ENCODE data around the gene RAMP2.

RAMP2 gene

DNA sequence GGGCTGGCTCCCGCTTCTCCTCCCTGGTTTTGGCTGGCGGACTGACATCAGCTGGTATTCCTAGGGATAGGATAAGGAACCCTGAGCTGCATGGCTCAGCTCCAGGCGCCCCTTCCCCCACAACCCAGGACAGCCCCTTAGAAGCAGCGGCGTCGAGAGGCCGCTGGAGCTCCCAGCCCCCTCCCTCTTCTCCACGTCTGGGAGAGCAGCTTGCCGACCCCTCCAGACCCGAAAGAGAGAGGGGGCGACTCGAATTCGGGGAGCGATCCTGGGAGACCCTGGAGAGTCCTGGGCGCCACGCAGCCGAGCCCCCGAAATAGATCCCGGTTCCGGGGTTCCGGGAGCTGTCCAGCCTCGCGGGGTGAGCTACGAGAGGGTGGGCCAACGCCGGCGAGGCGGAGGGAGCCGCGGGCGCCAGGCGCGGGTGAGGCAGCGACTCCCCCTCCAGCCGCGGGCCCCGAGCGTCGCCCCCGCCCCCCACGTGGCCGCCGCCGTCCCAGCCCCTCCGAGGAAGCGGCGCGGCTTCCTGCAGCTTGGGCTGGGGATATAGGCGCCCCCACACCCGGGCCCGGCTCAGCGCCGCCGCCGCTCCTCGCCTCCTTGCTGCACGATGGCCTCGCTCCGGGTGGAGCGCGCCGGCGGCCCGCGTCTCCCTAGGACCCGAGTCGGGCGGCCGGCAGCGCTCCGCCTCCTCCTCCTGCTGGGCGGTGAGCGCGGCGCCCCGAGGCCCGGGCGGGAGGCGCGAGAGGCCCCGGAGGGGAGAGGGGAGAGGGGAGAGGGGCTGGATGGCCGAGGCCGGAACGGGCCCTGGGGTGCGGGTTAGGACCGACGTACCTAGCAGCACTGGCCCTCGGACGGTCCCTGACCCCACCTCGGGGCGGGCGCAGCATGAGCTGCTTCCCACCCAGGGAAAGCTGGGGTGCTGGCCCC lies at the start of gene RAMP2:
RAMP2 (plus strand) TSS at position 576 of the 930 bp plus-strand sequence; CDS start at position 611, 35 bp downstream.
- DNase-seq (ENCODE audit: low spot score), result no peak
- Histone ChIP-seq H3K9me3 (ENCODE audit: severe bottlenecking) (no peaks in the 10 kb centered on the region), H3K36me3 (ENCODE audit: low read depth) (no peaks in the 10 kb centered on the region), H3K27ac (ENCODE audit: poor library complexity, severe bottlenecking) (no peak within 1 kb of the TSS), H3K27me3 (ENCODE audit: insufficient read depth, poor library complexity, severe bottlenecking) (peaks cover 8% of the 10 kb centered on the region), H3K4me1 (ENCODE audit: insufficient read depth, poor library complexity, severe bottlenecking) (no peaks in the 10 kb centered on the region), H3K4me3 (ENCODE audit: severe bottlenecking) (peak within 1 kb of the TSS; percentile 27)
- peak; percentile 53 for ATAC-seq (ENCODE audit: low read depth)
- TF ChIP-seq, protein P1, sequence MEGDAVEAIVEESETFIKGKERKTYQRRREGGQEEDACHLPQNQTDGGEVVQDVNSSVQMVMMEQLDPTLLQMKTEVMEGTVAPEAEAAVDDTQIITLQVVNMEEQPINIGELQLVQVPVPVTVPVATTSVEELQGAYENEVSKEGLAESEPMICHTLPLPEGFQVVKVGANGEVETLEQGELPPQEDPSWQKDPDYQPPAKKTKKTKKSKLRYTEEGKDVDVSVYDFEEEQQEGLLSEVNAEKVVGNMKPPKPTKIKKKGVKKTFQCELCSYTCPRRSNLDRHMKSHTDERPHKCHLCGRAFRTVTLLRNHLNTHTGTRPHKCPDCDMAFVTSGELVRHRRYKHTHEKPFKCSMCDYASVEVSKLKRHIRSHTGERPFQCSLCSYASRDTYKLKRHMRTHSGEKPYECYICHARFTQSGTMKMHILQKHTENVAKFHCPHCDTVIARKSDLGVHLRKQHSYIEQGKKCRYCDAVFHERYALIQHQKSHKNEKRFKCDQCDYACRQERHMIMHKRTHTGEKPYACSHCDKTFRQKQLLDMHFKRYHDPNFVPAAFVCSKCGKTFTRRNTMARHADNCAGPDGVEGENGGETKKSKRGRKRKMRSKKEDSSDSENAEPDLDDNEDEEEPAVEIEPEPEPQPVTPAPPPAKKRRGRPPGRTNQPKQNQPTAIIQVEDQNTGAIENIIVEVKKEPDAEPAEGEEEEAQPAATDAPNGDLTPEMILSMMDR (IDR thresholded peaks at IDR 0.05; ENCODE audit: poor library complexity, severe bottlenecking), result no peak

GRCh38 chr17:42720996-42721583 lies 39.9 kb upstream of the RAMP2 start:
- Histone ChIP-seq H3K27ac (ENCODE audit: poor library complexity, severe bottlenecking) (no peak overlapping the region), H3K9me3 (ENCODE audit: severe bottlenecking) (no peaks in the 10 kb centered on the region), H3K4me3 (ENCODE audit: severe bottlenecking) (no peak overlapping the region), H3K36me3 (ENCODE audit: low read depth) (peaks cover 77% of the 10 kb centered on the region), H3K4me1 (ENCODE audit: insufficient read depth, poor library complexity, severe bottlenecking) (no peaks in the 10 kb centered on the region), H3K27me3 (ENCODE audit: insufficient read depth, poor library complexity, severe bottlenecking) (no peaks in the 10 kb centered on the region)
- no peak for DNase-seq (ENCODE audit: low spot score)
- TF ChIP-seq, protein P1 (IDR thresholded peaks at IDR 0.05; ENCODE audit: poor library complexity, severe bottlenecking), result peak; percentile 75
- peak; percentile 71 for ATAC-seq (ENCODE audit: low read depth)

DNA sequence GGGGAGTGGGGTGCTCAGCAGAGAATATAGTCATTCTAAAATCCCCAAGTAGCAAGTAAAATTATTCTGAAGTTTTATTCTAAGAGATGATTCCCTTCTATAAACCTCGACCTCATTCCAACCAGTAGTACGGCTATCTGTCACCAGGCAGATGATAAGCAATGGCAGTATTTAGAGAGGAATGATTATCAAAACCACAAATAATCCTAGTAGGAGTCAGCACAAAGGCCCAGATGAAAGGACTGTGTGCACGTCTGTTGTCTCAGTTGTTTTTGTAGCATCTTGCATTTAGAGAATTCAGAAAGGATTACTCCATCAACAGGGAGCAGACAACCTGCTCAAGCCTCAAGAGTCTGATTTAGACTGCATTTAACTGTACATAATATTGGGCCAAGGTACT lies 37.4 kb upstream of the RAMP2 start:
- no peaks in the 10 kb centered on the region for H3K9me3 ChIP-seq (ENCODE audit: severe bottlenecking)
- ATAC-seq (ENCODE audit: low read depth), result no peak
- no peak overlapping the region for H3K4me3 ChIP-seq (ENCODE audit: severe bottlenecking)
- H3K27ac ChIP-seq (ENCODE audit: poor library complexity, severe bottlenecking), result no peak overlapping the region
- peaks cover 70% of the 10 kb centered on the region for H3K36me3 ChIP-seq (ENCODE audit: low read depth)
- DNase-seq (ENCODE audit: low spot score), result no peak
- H3K27me3 ChIP-seq (ENCODE audit: insufficient read depth, poor library complexity, severe bottlenecking), result no peaks in the 10 kb centered on the region
- TF ChIP-seq, protein P1 (IDR thresholded peaks at IDR 0.05; ENCODE audit: poor library complexity, severe bottlenecking), result no peak
- no peaks in the 10 kb centered on the region for H3K4me1 ChIP-seq (ENCODE audit: insufficient read depth, poor library complexity, severe bottlenecking)

GRCh38 chr17:42725143-42725542 lies 35.9 kb upstream of the RAMP2 start:
- H3K4me3 ChIP-seq (ENCODE audit: severe bottlenecking), result no peak overlapping the region
- H3K27me3 ChIP-seq (ENCODE audit: insufficient read depth, poor library complexity, severe bottlenecking), result no peaks in the 10 kb centered on the region
- ATAC-seq (ENCODE audit: low read depth), result no peak
- no peaks in the 10 kb centered on the region for H3K4me1 ChIP-seq (ENCODE audit: insufficient read depth, poor library complexity, severe bottlenecking)
- peaks cover 62% of the 10 kb centered on the region for H3K36me3 ChIP-seq (ENCODE audit: low read depth)
- H3K9me3 ChIP-seq (ENCODE audit: severe bottlenecking), result no peaks in the 10 kb centered on the region
- H3K27ac ChIP-seq (ENCODE audit: poor library complexity, severe bottlenecking), result no peak overlapping the region
- DNase-seq (ENCODE audit: low spot score), result no peak
- TF ChIP-seq, protein P1 (IDR thresholded peaks at IDR 0.05; ENCODE audit: poor library complexity, severe bottlenecking), result no peak
